Measurements from ENCODE around the gene OTOGL.
"Not testable (repeated sequence)": the region's sequence is repeated elsewhere in the genome, so short reads cannot be mapped to it uniquely, and the experiment has no call there.

Gene OTOGL

GRCh38 chr12:80226576-80226975 lies 127.2 kb downstream of the OTOGL start:
- no peak for TF ChIP-seq CTCF (IDR thresholded peaks at IDR 0.05)
- Histone ChIP-seq H3K9me3 (no peaks in the 10 kb centered on the region), H3K36me3 (no peaks in the 10 kb centered on the region), H3K27me3 (no peaks in the 10 kb centered on the region), H3K27ac (no peak overlapping the region), H3K4me1 (ENCODE audit: control insufficient read depth in 1 of 2, insufficient read depth in 1 of 2, low read depth in 1 of 2, low read length in 1 of 2) (no peaks in the 10 kb centered on the region), H3K4me3 (ENCODE audit: low read depth in 1 of 2, low read length in 1 of 2) (no peak overlapping the region)

GRCh38 chr12:80227904-80228303 lies 128.6 kb downstream of the OTOGL start:
- not testable (repeated sequence) for H3K36me3 ChIP-seq; H3K4me3 ChIP-seq (ENCODE audit: low read depth in 1 of 2, low read length in 1 of 2); H3K27me3 ChIP-seq; H3K4me1 ChIP-seq (ENCODE audit: control insufficient read depth in 1 of 2, insufficient read depth in 1 of 2, low read depth in 1 of 2, low read length in 1 of 2); H3K27ac ChIP-seq; H3K9me3 ChIP-seq

- Histone ChIP-seq H3K4me3 (ENCODE audit: low read depth in 1 of 2, low read length in 1 of 2) (no peak overlapping the region), H3K27me3 (no peaks in the 10 kb centered on the region), H3K9me3 (no peaks in the 10 kb centered on the region), H3K4me1 (ENCODE audit: control insufficient read depth in 1 of 2, insufficient read depth in 1 of 2, low read depth in 1 of 2, low read length in 1 of 2) (no peaks in the 10 kb centered on the region), H3K36me3 (no peaks in the 10 kb centered on the region), H3K27ac (no peak overlapping the region)
- no peak for TF ChIP-seq CTCF (IDR thresholded peaks at IDR 0.05)
These were observed 130.7 kb downstream of the OTOGL start for GRCh38 chr12:80230068-80230467.

- Histone ChIP-seq H3K27me3 (no peaks in the 10 kb centered on the region), H3K27ac (no peak overlapping the region), H3K9me3 (no peaks in the 10 kb centered on the region), H3K4me1 (ENCODE audit: control insufficient read depth in 1 of 2, insufficient read depth in 1 of 2, low read depth in 1 of 2, low read length in 1 of 2) (no peaks in the 10 kb centered on the region), H3K4me3 (ENCODE audit: low read depth in 1 of 2, low read length in 1 of 2) (no peak overlapping the region), H3K36me3 (no peaks in the 10 kb centered on the region)
- TF ChIP-seq CTCF (IDR thresholded peaks at IDR 0.05), result no peak
These were observed 133.5 kb downstream of the OTOGL start for GRCh38 chr12:80232837-80233236.

GRCh38 chr12:80233926-80234325 lies 134.6 kb downstream of the OTOGL start:
- no peak overlapping the region for H3K4me3 ChIP-seq (ENCODE audit: low read depth in 1 of 2, low read length in 1 of 2)
- TF ChIP-seq CTCF (IDR thresholded peaks at IDR 0.05), result no peak
- H3K27me3 ChIP-seq, result no peaks in the 10 kb centered on the region
- H3K36me3 ChIP-seq, result no peaks in the 10 kb centered on the region
- no peaks in the 10 kb centered on the region for H3K9me3 ChIP-seq
- H3K27ac ChIP-seq, result no peak overlapping the region
- H3K4me1 ChIP-seq (ENCODE audit: control insufficient read depth in 1 of 2, insufficient read depth in 1 of 2, low read depth in 1 of 2, low read length in 1 of 2), result no peaks in the 10 kb centered on the region

- H3K27me3 ChIP-seq, result no peaks in the 10 kb centered on the region
- H3K36me3 ChIP-seq, result no peaks in the 10 kb centered on the region
- H3K4me3 ChIP-seq (ENCODE audit: low read depth in 1 of 2, low read length in 1 of 2), result no peak overlapping the region
- no peak overlapping the region for H3K27ac ChIP-seq
- H3K9me3 ChIP-seq, result no peaks in the 10 kb centered on the region
- no peak for TF ChIP-seq CTCF (IDR thresholded peaks at IDR 0.05)
- H3K4me1 ChIP-seq (ENCODE audit: control insufficient read depth in 1 of 2, insufficient read depth in 1 of 2, low read depth in 1 of 2, low read length in 1 of 2), result no peaks in the 10 kb centered on the region
These were observed 135.3 kb downstream of the OTOGL start for GRCh38 chr12:80234667-80235066.
